Tongue (tissue), 3 donors: ENCODE measurements around the gene FAM186B. TPM values are rescaled to one million over a fixed set of nuclear protein-coding genes. Genes with fewer than 3 reads are reported as not detected.

ENCODE experiments used
- DNase-seq: peaks from one replicate; pipeline ENCODE4 v3.0.0-alpha.2; 2015
- small RNA-seq: library from RNA; depleted of rRNA; stranded (forward); fragments of <200 nt; gene quantifications from one replicate; pipeline ENCODE3, GENCODE V24; 2014; ENCODE audit warnings: low replicate concordance
- total RNA-seq: library from RNA; depleted of rRNA; stranded (reverse); fragments of >200 nt; gene quantifications from one replicate; pipeline ENCODE4 v1.2.3, GENCODE V29; 2014

The FAM186B gene
- total RNA-seq, 1 donor from 2014 or later: 0.82 TPM

- peak; percentile 14 for DNase-seq
Observed at GRCh38 chr12:49537752-49538509, 67.5 kb downstream of the FAM186B start.

Small RNAs within 50 kb of the gene (small RNA-seq; reads per million reads assigned to genes)
- not detected for gene HIGD1AP9
- gene POLR2KP1: not detected
- not detected for gene RNU6-834P

Other genes starting within 250 kb of the FAM186B start
- gene SPATS2, start 238.2 kb downstream of the FAM186B start, total RNA-seq: 28.7 TPM
- gene KCNH3, start 66.6 kb downstream of the FAM186B start, total RNA-seq: 2.3 TPM
- gene MCRS1, start 37.5 kb downstream of the FAM186B start, total RNA-seq: 51.8 TPM
- gene PRPF40B, start 17.9 kb upstream of the FAM186B start, total RNA-seq: 17.8 TPM
- gene FMNL3, start 101.8 kb upstream of the FAM186B start, total RNA-seq: 29.4 TPM
- 334 TPM for gene TMBIM6, start 135.9 kb upstream of the FAM186B start, total RNA-seq
- 14.3 TPM for gene NCKAP5L, start 222.8 kb upstream of the FAM186B start, total RNA-seq
- gene BCDIN3D, start 237.5 kb upstream of the FAM186B start, total RNA-seq: 3.6 TPM